Posterior cingulate gyrus (tissue), 11 donors: ENCODE data around the gene YIPF2.
"Not testable (repeated sequence)": the region's sequence is repeated elsewhere in the genome, so short reads cannot be mapped to it uniquely, and the experiment has no call there.

Experiments
- DNase-seq, 10 donors: peaks; one replicate each; pipeline versions ENCODE4 v3.0.0 to v3.0.0-alpha.2; 2020 to 2021; ENCODE audit warnings: mixed read lengths in 3 of 10
- intact Hi-C: fragments of 100-400 bp; cut with DNase I; formaldehyde crosslinking; loops from one replicate; pipeline ENCODE4 v1.15.1; 2023

YIPF2 gene

GRCh38 chr19:10945264-10945663 lies 16.8 kb upstream of the YIPF2 start:
- intact Hi-C loops: loop anchor here (10.0 kb wide), 1 partner anchor 190 kb away; no protein-coding TSS in a partner anchor
- DNase-seq: no peak

- DNase-seq: not testable (repeated sequence)
- intact Hi-C loops: loop anchor here (10.0 kb wide), 1 partner anchor 191 kb away; no protein-coding TSS in a partner anchor
Measured at GRCh38 chr19:10943412-10943811, 15.0 kb upstream of the YIPF2 start.

GRCh38 chr19:10941649-10942048 lies 13.2 kb upstream of the YIPF2 start:
- DNase-seq: not testable (repeated sequence)
- intact Hi-C loops: loop anchor here (10.0 kb wide), 1 partner anchor 193 kb away; no protein-coding TSS in a partner anchor

- intact Hi-C loops: no loop called here
- DNase-seq: peak in 2 of 10 donors; percentile 31 to 87
Measured at GRCh38 chr19:10936661-10937084, 8.2 kb upstream of the YIPF2 start.

- intact Hi-C loops: no loop called here
- DNase-seq: no peak
Measured at GRCh38 chr19:10935371-10936059, 7.1 kb upstream of the YIPF2 start.

- intact Hi-C loops: loop anchor here (5.0 kb wide), 1 partner anchor 57 kb away; the partner anchor contains the start of gene CARM1
- peak in 2 of 10 donors; percentile 72 to 86 for DNase-seq
Measured at GRCh38 chr19:10929402-10929794, 959 bp upstream of the YIPF2 start.

- intact Hi-C loops: loop anchor here (1.0 to 5.0 kb wide), 2 partner anchors 32 to 56 kb away; partner anchors contain the start of gene CARM1
- DNase-seq: peak in 1 of 10 donors; percentile 54
Measured at GRCh38 chr19:10927730-10928562, 493 bp downstream of the YIPF2 start.

GRCh38 chr19:10924597-10924996 lies 3.8 kb downstream of the YIPF2 start:
- intact Hi-C loops: no loop called here
- no peak for DNase-seq

GRCh38 chr19:10923260-10924112 lies 5.0 kb downstream of the YIPF2 start:
- intact Hi-C loops: no loop called here
- peak in 1 of 10 donors; percentile 78 for DNase-seq

- peak in 1 of 10 donors; percentile 72 for DNase-seq
- intact Hi-C loops: no loop called here
Measured at GRCh38 chr19:10922638-10923014, 5.8 kb downstream of the YIPF2 start.

- intact Hi-C loops: no loop called here
Measured at GRCh38 chr19:10921910-10922637, 6.4 kb downstream of the YIPF2 start.

GRCh38 chr19:10921199-10921909 lies 7.1 kb downstream of the YIPF2 start:
- intact Hi-C loops: no loop called here
- DNase-seq: peak in 5 of 10 donors; percentile 47 to 94 (median 87)

More at GRCh38 chr19:10921910-10922637, 6.4 kb downstream of the YIPF2 start:
- no peak for DNase-seq

GRCh38 chr19:10920781-10921180 lies 7.7 kb downstream of the YIPF2 start:
- DNase-seq: no peak
- intact Hi-C loops: no loop called here

GRCh38 chr19:10920288-10920655 lies 8.2 kb downstream of the YIPF2 start:
- no peak for DNase-seq
- intact Hi-C loops: no loop called here

- DNase-seq: peak in 1 of 10 donors; percentile 80
- intact Hi-C loops: no loop called here
Measured at GRCh38 chr19:10919352-10920287, 8.8 kb downstream of the YIPF2 start.

- intact Hi-C loops: no loop called here
Measured at GRCh38 chr19:10918359-10918758, 10.1 kb downstream of the YIPF2 start.

GRCh38 chr19:10916602-10917001 lies 11.8 kb downstream of the YIPF2 start:
- intact Hi-C loops: no loop called here
- no peak for DNase-seq

More at GRCh38 chr19:10918359-10918758, 10.1 kb downstream of the YIPF2 start:
- DNase-seq: no peak
